PC-3 (cell line): ENCODE measurements around the gene KCNQ5.

ENCODE experiments used
- EZH2 ChIP-seq: fragments of 300-600 bp; sonication (generic); IDR thresholded peaks from one replicate; pipeline ENCODE4 v1.6.1; 2017; ENCODE audit warnings: antibody characterized with exemption, mild to moderate bottlenecking, low read length; ENCODE audit not compliant: unreplicated experiment
- EZH2phosphoT487 ChIP-seq: fragments of 300-600 bp; sonication (generic); IDR thresholded peaks from 2 replicates; pipeline ENCODE4 v1.6.1; 2018; ENCODE audit warnings: mild to moderate bottlenecking, antibody characterized with exemption, low read length, borderline replicate concordance
- TF ChIP-seq, protein P1 (sequence below): fragments of 300-600 bp; sonication (generic); conservative IDR thresholded peaks from 2 replicates; pipeline ENCODE4 v1.5.1; 2017; ENCODE audit warnings: antibody characterized with exemption, low read depth, mild to moderate bottlenecking, low read length

DNA sequence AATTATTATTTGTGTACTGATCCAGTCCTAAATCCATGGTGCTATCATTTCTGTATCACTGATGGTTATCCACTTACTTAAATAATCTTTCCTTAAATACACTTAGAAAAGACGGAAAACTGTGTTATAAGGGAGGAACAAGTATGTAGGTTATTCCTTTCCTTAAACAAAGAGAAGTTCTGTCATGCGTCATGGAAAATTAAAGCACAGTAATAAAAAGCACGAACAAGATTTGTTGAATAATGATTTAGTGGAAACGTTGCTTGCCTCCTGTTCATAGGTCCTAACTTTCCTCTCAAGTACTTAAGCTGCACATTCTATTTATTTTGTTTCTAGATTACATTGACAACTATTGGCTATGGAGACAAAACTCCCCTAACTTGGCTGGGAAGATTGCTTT lies 483.1 kb downstream of the KCNQ5 start:
- TF ChIP-seq, protein P1, sequence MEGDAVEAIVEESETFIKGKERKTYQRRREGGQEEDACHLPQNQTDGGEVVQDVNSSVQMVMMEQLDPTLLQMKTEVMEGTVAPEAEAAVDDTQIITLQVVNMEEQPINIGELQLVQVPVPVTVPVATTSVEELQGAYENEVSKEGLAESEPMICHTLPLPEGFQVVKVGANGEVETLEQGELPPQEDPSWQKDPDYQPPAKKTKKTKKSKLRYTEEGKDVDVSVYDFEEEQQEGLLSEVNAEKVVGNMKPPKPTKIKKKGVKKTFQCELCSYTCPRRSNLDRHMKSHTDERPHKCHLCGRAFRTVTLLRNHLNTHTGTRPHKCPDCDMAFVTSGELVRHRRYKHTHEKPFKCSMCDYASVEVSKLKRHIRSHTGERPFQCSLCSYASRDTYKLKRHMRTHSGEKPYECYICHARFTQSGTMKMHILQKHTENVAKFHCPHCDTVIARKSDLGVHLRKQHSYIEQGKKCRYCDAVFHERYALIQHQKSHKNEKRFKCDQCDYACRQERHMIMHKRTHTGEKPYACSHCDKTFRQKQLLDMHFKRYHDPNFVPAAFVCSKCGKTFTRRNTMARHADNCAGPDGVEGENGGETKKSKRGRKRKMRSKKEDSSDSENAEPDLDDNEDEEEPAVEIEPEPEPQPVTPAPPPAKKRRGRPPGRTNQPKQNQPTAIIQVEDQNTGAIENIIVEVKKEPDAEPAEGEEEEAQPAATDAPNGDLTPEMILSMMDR, result no peak
- TF ChIP-seq EZH2 (no peak), EZH2phosphoT487 (no peak)
